ENCODE data around the gene PKHD1. TPM values are rescaled to one million over a fixed set of nuclear protein-coding genes. Genes with fewer than 3 reads are reported as not detected.
A peak's percentile ranks its signal among the peaks of the same experiment; 100 is the strongest.

The PKHD1 gene
- total and polyA plus RNA-seq, 2 of the 13 experiments (the other 11 are each of a cell fraction or from before 2014, with no cell fraction given) = 0.01 to 0.13 TPM

- TF ChIP-seq MYPOP (CRISPR knock-in tag; IDR thresholded peaks at IDR 0.05) = no peak
Observed at GRCh38 chr6:52108128-52108527, 20.7 kb upstream of the PKHD1 start (continued).

- no peak for ATAC-seq
- in situ Hi-C loops (cut with HindIII; ENCODE audit: extremely low pct_ligation_motif_present, low pct_unique_long_range_greater_than_20kb) = no loop called here
- no peaks in the 10 kb centered on the region for H3K9me3 ChIP-seq (ENCODE audit: low read length)
- H3K27me3 ChIP-seq (ENCODE audit: control insufficient read depth in 1 of 2, insufficient read depth in 2 of 2, low read length in 2 of 2) = no peaks in the 10 kb centered on the region
- CTCF ChIA-PET (ENCODE audit: low intra/inter-chr PET ratio, low total read pairs) = no interaction called here
- TF ChIP-seq ZFP36L1 (CRISPR knock-in tag; IDR thresholded peaks at IDR 0.05) = no peak
- TF ChIP-seq CREB1 (IDR thresholded peaks at IDR 0.05) = no peak
- no peak for TF ChIP-seq CREB1 (CRISPR knock-in tag; IDR thresholded peaks at IDR 0.05)
- no peak for TF ChIP-seq ZNF564 (CRISPR knock-in tag; IDR thresholded peaks at IDR 0.05)
- no peak for TF ChIP-seq ZNF101 (CRISPR knock-in tag; IDR thresholded peaks at IDR 0.05; ENCODE audit: borderline replicate concordance, low read depth)
- no peak overlapping the region for H3K27ac ChIP-seq (ENCODE audit: extremely low read length, insufficient read depth, low read length)
- no peak overlapping the region for H3K9ac ChIP-seq (ENCODE audit: insufficient read depth, low read depth, low read length)
- H2AFZ ChIP-seq (ENCODE audit: low read length) = no peak overlapping the region
- H3K4me2 ChIP-seq (ENCODE audit: low read depth, low read length) = no peak overlapping the region
- no peaks in the 10 kb centered on the region for H3K4me1 ChIP-seq (ENCODE audit: insufficient read depth, low read length)
- H4K20me1 ChIP-seq (ENCODE audit: insufficient read depth, low read length) = no peaks in the 10 kb centered on the region
- intact Hi-C loops (cut with micrococcal nuclease; ENCODE audit: unreplicated experiment) = no loop called here
- DNase-seq (ENCODE audit: low spot score) = no peak
- no peaks in the 10 kb centered on the region for H3K36me3 ChIP-seq (replicated peaks in 1 of 2; ENCODE audit: control insufficient read depth in 1 of 2, insufficient read depth in 2 of 2, low read length in 2 of 2)
- FAIRE-seq = no peak
- no TSS peak for BruUV-seq (replicated peaks)
- POLR2A ChIA-PET = no interaction called here
- H3K4me3 ChIP-seq (replicated peaks in 1 of 3; ENCODE audit: insufficient read depth in 1 of 3, low read depth in 2 of 3, low read length in 3 of 3) = no peak overlapping the region
- H3K79me2 ChIP-seq (ENCODE audit: insufficient read depth, low read length) = no peaks in the 10 kb centered on the region
Observed at GRCh38 chr6:52106994-52107393, 19.6 kb upstream of the PKHD1 start.

GRCh38 chr6:52104979-52105378 lies 17.6 kb upstream of the PKHD1 start:
- TF ChIP-seq ZBTB7B (CRISPR knock-in tag; IDR thresholded peaks at IDR 0.05) (no peak), CREB1 (IDR thresholded peaks at IDR 0.05) (peak; percentile 79), CREB1 (CRISPR knock-in tag; IDR thresholded peaks at IDR 0.05) (no peak)
- FAIRE-seq (no peak), ATAC-seq (no peak), DNase-seq (ENCODE audit: low spot score) (no peak)
- Histone ChIP-seq H3K27me3 (ENCODE audit: control insufficient read depth in 1 of 2, insufficient read depth in 2 of 2, low read length in 2 of 2) (no peaks in the 10 kb centered on the region), H3K4me1 (ENCODE audit: insufficient read depth, low read length) (no peaks in the 10 kb centered on the region), H2AFZ (ENCODE audit: low read length) (no peak overlapping the region), H3K79me2 (ENCODE audit: insufficient read depth, low read length) (no peaks in the 10 kb centered on the region), H4K20me1 (ENCODE audit: insufficient read depth, low read length) (no peaks in the 10 kb centered on the region), H3K27ac (ENCODE audit: extremely low read length, insufficient read depth, low read length) (no peak overlapping the region), H3K9ac (ENCODE audit: insufficient read depth, low read depth, low read length) (no peak overlapping the region), H3K9me3 (ENCODE audit: low read length) (no peaks in the 10 kb centered on the region), H3K36me3 (replicated peaks in 1 of 2; ENCODE audit: control insufficient read depth in 1 of 2, insufficient read depth in 2 of 2, low read length in 2 of 2) (no peaks in the 10 kb centered on the region), H3K4me3 (replicated peaks in 1 of 3; ENCODE audit: insufficient read depth in 1 of 3, low read depth in 2 of 3, low read length in 3 of 3) (no peak overlapping the region), H3K4me2 (ENCODE audit: low read depth, low read length) (no peak overlapping the region)
- intact Hi-C loops (cut with micrococcal nuclease; ENCODE audit: unreplicated experiment) = no loop called here
- 8% methylated on average over 4 of the region's 4 CpGs for WGBS (ENCODE audit: low lambda C conversion rate)
- no TSS peak for BruUV-seq (replicated peaks)
- CTCF ChIA-PET (ENCODE audit: low intra/inter-chr PET ratio, low total read pairs) = no interaction called here
- in situ Hi-C loops (cut with HindIII; ENCODE audit: extremely low pct_ligation_motif_present, low pct_unique_long_range_greater_than_20kb) = no loop called here
- POLR2A ChIA-PET = no interaction called here

Measured in HepG2 (cell line).